Hepatocyte (in vitro differentiated cells): ENCODE measurements around the gene PDX1.
A peak's percentile ranks its signal among the peaks of the same experiment; 100 is the strongest.

ENCODE experiments used
- EZH2 ChIP-seq: fragments of 200-600 bp; sonication (generic); IDR thresholded peaks from 2 replicates; pipeline ENCODE4 v1.6.1; 2016; ENCODE audit warnings: antibody characterized with exemption, mild to moderate bottlenecking, borderline replicate concordance
- EZH2phosphoT487 ChIP-seq: fragments of 200-600 bp; sonication (generic); IDR thresholded peaks from one replicate; pipeline ENCODE4 v1.6.1; 2018; ENCODE audit warnings: antibody characterized with exemption, mild to moderate bottlenecking, low read depth, moderate library complexity; ENCODE audit not compliant: unreplicated experiment, severe bottlenecking
- TF ChIP-seq, protein P1 (sequence below): fragments of 200-600 bp; sonication (generic); IDR thresholded peaks from 2 replicates; pipeline ENCODE4 v1.5.1; 2016; ENCODE audit warnings: antibody characterized with exemption, mild to moderate bottlenecking; ENCODE audit not compliant: poor library complexity

GRCh38 chr13:27923794-27924528, 4.2 kb downstream of the PDX1 start:
- TF ChIP-seq, protein P1, sequence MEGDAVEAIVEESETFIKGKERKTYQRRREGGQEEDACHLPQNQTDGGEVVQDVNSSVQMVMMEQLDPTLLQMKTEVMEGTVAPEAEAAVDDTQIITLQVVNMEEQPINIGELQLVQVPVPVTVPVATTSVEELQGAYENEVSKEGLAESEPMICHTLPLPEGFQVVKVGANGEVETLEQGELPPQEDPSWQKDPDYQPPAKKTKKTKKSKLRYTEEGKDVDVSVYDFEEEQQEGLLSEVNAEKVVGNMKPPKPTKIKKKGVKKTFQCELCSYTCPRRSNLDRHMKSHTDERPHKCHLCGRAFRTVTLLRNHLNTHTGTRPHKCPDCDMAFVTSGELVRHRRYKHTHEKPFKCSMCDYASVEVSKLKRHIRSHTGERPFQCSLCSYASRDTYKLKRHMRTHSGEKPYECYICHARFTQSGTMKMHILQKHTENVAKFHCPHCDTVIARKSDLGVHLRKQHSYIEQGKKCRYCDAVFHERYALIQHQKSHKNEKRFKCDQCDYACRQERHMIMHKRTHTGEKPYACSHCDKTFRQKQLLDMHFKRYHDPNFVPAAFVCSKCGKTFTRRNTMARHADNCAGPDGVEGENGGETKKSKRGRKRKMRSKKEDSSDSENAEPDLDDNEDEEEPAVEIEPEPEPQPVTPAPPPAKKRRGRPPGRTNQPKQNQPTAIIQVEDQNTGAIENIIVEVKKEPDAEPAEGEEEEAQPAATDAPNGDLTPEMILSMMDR: no peak
- TF ChIP-seq EZH2phosphoT487 (peak; percentile 5), EZH2 (peak; percentile 91)
